NCI-H2029 treated with DMSO at 0.1 percent for 48 hours (cell line): ENCODE results near the gene PDSS2.
"Not testable (repeated sequence)": the region's sequence is repeated elsewhere in the genome, so short reads cannot be mapped to it uniquely, and the experiment has no call there.

ENCODE experiments used
- DNase-seq: peaks from one replicate; lab custom pipeline; 2025; lab: John Stamatoyannopoulos, UW

Gene PDSS2

DNA sequence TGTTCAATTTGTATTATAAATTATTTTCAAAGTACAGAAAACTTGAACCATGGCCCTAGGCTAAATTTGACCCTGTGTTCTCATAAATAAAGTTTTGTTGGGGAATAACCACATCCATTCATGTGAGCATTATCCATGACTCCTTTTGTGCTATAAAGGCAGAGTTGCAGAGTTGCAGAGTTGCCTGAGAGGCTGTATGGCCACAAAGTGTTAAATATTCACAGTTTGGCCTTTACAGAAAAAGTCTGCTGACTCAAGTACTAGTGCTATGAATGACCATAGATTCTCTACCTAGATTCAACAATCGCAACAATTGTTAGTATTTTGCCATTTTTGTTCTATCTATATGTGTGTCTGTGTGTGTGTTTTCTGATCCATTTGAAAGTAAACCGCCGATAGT, 297.8 kb downstream of the PDSS2 start:
- no peak for DNase-seq

DNA sequence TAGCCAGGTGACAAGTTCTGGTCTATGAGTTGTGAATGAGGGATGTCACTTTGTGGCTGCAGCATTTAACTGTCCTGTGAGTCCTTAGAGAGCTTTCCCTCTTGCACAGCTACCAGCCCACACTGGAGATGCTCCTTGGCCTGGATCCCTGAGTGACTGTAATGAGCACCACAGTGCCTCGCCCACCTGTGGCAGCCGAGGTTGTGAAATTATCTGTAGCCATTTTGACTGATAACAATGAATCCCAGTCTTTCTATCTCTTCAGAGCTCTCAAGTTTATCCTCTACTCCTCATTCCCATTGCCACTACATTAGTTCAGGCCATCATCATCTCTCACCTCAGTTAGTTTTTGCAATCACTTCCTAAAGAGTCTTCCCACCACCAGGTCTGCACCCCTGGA, 302.7 kb downstream of the PDSS2 start:
- DNase-seq: no peak

DNA sequence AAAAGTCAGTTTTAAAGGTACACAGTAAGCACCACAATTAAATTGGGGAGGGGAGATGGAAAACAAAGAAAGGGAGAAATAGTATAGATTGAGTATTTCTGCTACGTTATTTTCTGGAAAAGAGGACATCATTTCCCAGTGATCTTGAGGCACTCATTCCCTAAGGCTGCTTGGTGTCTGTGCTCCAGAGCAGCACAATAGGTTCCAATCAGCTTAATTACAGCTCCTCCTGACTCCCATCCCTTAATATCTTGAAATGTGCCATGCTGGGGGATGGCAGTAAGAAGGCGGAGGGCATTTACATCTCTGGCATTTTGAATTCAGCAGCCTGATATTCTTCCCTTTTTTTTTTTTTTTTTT, 304.6 kb downstream of the PDSS2 start:
- no peak for DNase-seq

DNA sequence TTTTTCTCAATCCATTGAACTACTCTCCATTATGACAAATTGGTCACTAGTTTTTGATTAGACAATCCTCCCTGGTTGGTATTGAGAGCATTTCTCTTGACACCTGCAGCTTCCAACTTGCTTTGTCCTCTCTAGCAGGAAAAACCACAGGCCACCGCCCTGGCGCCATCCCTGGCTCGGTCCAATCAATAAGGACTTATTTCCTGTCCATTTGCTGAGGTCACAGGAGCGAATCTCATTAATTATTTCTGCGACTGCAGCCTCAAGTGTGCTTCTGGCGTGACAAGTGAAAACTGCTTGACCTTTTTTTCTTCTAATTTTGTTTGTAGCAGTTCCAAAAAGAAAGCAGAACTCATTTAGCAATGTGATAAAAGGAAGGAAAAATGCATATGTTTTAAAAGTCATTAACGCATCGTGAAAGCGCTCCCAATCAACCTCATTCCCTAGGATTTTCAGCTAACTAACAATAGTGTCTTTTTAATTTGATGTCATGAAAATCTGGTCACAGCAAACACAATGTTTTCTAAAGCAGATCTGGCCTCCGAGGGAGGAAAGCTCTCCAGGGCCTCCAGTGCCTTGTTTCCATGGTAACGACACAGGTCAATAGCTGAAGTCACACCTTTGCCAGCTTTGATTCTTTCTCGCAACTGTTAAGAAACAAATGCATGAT, 305.1 kb downstream of the PDSS2 start:
- DNase-seq: peak; percentile 97

DNA sequence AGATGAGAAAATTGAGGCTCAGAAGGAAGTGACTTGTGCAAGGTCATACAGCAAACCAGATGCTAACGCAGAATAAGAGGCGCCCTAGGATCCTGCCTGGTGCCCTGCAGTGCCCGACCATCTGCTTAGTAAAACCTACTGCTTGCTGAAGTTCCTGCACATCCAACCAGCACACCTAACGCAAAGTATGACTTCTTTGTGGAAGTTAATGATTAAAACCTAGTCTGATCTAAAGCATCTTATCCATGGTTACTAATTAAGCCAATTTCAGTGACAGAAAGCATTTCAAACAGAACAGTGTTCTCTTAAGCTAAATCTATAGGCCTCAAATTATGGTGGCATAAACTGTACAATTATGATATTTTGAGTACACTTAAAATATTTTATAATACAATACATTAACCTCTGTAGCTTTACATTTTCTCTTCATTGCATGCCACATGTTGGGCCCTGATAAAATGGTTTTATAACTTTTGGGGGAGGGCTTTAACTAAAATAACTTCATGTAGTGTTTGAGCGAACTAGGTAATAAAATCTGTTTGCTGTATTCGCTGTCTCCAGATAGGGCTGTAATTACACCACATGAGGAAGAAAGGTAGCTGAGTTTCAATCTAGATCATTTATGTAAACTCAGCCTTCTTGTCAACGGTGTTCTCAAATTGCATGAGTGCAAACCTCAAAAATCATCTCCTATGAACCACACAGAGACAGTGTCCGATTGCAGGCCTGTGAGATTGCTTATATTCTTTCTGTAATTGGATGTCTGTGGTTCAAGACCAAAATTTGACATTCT, 306.5 kb downstream of the PDSS2 start:
- peak; percentile 81 for DNase-seq

DNA sequence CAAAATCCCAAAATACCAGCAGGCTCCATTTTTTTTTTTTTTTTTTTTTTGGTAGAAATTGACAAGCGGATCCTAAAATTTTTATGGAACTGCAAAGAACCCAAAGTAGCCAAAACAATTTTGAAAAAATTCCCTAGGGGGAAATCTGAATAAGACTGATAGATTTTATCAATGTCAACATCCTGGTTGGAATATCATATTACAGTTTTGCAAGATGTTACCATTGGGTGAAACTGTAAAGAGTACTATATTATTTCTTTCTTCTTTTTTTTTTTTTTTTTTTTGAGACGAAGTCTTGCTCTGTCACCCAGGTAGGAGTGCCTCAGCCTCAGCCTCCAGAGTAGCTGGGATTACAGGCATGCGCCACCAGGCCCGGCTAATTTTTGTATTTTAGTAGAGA, 314.7 kb downstream of the PDSS2 start:
- no peak for DNase-seq

DNA sequence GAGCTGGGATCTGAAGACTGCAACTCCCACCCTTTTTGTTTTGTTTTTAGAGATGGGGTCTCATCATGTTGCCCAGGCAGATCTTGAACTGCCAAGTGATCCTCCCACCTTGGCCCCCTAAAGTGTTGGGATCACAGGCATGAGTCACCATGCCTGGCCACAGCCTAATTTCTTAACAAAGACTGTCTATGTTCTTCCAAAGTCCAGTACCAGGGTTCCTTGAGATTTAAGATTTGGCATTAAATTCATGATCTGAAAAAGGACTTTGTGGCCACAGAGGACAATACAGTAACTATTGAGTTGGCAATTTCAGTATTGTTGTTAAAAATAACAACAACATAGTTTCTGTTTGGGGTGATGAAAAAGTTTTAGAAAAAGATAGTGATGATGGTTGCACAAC, 315.4 kb downstream of the PDSS2 start:
- DNase-seq: no peak

DNA sequence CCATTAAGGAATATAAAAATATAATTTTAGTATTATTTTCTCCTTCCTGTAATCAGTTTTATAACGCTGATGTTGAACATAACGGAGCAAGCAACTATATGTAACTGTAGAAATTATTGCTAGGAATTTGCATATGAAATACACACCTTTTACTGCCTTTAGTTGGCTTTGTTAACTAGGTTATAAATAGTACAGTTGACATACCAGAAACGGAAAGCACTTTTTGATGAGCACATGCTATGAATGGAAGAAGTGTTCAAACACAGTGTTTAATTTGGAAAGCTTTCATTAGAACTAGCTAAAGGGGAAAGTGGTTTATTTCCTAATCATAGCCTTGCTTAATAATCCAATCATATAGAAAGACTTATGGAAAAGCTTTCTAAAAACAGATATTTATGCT, 318.8 kb downstream of the PDSS2 start:
- DNase-seq: no peak

DNA sequence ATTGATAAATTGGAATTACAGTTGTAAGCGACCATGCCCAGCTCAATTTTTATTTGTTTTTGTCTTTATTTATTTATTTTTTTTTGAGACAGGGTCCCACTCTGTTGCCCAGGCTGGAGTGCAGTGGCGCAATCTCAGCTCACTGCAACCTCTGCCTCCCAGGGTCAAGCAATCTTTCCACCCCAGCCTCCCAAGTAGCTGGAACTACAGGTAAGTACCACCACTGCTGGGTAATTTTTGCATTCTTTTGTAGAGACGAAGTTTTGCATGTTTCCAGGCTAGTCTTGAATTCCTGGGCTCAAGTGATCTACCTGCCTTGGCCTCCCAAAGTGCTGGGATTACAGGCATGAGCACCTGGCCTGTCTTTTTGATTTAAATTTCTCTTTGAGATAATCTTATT, 323.0 kb downstream of the PDSS2 start:
- DNase-seq: not testable (repeated sequence)

DNA sequence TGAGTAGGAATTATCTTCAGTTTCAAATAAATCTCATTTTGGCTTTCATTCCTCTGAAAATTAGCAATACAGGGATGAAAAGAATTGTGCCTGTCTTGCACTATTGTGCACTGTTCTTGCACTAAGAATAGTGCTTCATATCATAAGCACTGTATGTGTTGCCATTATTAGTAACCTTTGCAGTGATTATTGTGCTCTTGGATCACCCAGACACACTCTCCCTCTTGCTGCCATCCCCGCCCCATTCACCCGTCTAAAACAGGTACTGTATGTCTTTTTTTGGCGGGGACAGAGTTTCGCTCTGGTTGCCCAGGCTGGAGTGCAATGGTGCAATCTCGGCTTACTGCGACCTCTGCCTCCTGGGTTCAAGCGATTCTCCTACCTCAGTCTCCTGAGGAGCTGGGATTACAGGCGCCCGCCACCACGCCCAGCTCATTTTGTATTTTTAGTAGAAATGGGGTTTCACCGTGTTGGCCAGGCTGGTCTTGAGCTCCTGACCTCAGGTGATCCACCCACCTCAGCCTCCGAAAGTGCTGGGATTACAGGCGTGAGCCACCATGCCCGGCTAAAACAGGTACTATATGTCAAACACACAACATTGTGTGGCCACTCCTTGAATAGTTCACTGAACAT, 324.2 kb downstream of the PDSS2 start:
- not testable (repeated sequence) for DNase-seq

DNA sequence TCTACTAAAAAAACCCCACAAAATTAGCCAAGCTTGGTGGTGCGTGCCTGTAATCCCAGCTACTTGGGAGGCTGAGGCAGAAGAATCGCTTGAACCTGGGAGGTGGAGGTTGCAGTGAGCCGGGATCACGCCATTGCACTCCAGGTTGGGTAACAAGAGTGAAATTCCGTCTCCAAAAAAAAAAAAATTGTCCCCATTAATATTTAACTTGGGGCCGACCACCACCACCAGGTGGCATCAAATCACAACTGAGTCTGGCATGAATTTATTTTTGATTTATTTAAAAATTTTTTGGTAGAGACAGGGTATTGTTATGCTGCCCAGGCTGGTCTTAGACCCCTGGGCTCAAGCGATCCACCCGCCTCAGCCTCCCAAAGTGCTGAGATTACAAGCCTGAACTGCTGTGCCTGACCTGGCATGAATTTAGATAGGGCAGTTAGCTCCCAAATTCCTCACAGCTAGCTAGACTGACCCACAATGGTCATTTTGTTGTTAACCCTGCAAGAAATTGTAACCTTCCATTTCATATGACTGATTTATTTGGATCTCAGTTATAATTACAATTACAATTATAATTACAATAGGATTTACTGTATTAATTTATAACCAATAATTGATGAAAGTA, 326.9 kb downstream of the PDSS2 start:
- DNase-seq: no peak

DNA sequence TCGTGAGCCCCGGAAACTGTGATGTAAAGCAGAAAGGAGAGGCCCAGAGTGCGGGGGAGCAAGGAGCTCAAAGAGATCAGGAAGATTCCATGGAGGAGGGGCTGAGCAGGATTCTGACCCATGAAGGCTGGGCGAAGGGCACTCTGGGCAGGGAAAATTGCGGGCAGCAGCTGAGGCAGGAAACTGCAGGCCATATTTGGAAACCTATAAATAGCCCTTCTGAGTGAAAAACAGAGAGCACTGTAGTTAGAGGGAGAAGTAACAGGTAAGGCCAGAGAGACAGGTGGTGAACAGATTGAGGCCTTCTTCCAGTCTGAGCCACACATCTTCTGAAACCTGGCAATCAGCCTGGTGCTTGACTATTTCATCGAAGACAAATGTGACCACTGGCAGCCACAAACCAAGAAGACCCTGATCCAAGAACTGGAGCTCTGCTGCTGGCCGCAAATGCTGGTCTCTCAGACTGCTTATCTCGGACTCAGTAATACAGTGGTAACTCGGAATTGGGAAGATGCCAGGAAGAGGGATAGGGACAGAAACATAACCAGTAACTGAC, 329.9 kb downstream of the PDSS2 start:
- DNase-seq: no peak

DNA sequence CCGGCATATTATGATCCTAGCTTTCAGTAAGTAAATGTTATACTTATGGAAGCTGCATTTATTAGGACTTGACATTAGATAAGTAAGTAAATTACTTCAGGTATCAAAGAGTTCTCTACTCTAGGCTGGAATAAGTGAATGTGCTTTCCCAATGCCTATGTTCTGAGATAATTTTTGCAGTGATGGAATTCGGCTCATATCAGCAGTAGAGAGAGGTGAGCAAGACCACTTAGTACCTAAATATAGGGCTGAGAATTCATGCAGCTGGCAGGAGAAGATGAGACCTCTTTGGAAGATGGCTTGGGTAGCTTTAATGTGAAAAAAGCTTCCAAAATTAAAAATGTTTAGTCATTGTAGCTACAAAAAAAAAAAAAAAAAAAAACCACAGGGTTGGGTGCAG, 330.8 kb downstream of the PDSS2 start:
- DNase-seq: no peak

DNA sequence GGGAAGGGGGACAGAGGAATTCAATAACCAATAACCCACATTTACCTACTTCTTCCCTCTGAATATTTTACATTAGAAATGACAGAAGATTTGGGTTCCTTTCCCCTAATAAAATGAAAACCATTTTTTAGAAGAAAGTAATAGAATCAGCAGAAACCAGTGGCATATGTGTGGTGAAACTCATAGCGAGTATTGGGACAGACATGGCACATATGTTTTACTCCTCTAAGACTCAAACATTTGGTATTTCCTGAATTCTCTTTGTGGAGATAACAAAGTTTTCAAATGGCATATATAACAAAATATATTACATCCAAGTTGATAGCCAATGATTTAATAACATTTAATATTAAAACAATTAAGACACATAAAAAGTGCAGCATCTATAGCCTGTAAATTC, 331.2 kb downstream of the PDSS2 start:
- no peak for DNase-seq

DNA sequence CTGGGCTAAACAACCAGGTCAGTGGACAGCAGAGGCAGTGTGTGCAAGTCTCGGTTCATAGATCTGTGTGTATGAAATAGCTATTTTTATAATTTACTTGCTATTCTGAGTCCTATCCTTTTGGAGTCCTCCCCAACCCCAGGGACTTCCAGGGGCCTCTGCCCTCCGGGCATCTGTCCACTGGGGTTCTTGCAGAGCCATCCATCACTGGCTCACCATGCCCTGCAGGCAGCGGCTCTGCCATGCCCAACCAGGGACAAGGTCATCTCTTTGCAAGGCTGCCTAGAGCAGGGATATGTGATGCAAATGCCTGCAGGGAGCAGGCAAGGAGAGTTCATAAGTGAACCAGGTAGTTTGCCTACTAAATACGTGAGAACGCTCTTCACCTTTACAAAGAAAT, 333.6 kb downstream of the PDSS2 start:
- no peak for DNase-seq

DNA sequence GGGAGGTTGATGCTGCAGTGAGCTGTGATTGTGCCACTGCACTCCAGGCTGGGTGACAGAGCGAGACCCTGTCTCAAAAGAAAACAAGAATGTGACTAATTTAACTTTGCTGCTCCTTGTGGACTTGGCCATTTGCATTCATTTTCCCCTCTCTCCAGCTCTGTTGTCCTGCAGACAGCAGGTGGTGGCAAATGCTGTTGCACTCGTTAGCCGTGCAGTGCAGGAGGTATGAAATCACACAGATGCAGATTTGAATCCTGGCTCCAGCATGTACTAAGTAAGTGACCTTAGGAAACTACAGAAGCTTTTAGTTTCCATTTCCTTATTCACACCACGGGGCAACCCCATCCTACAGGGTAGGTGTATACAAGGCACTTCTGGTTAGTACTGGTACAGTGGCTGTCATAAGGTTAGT, 334.4 kb downstream of the PDSS2 start:
- DNase-seq: no peak

DNA sequence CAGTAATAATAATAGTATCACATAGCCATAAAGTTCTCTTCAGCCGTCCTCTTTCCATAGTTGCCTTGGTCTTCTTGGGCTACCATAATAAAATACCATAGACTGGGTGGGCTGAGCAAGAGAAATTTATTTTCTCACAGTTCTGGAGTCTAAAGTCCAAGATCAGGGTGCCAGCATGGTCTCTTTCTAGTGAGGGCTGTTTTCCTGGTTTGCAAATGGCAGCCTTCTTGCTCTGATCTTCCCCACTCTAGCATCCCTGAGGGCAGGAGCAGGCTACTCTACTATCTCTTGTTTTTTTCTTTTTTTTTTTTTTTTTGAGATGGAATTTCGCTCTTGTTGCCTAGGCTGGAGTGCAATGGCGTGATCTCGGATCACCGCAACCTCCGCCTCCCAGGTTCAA, 335.9 kb downstream of the PDSS2 start:
- DNase-seq: no peak

DNA sequence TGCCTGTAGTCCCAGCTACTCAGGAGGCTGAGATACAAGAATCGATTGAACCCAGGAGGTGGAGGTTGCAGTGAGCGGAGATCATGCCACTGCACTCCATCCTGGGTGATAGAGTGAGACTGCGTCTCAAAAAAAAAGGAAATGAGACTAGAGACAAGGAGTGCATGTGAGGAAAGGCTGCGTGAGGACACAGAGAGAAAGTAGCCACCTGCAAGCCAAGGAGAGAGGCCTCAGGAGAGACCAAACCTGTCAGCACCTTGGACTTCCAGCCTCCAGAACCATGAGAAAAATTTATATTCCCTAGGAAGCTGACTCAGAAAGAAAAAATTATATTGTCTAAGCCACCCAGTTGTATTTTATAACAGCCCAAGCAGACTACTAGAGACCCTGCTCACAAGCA, 336.6 kb downstream of the PDSS2 start:
- DNase-seq: no peak

DNA sequence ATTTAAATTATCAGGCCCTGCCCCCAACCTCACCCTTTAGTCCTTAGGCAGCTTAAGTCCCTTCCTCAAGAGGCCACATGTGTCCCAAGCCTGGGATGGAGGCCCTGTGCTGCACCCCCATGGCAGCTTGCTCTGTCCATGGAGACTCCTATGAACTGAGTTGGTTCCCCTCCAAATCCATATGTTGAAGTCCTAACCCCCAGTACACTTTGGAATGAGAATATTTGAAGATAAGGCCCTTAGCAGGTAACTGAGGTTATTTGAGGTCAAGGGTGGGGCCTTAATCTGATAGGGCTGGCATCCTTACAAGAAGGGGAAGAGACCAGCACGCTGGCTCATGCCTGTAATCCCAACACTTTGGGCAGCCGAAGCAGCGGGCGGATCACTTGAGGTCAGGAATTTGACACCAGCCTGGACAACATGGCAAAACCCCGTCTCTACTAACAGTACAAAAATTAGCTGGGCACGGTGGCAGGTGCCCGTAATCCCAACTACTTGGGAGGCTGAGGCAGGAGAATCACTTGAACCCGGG, 337.3 kb downstream of the PDSS2 start:
- no peak for DNase-seq

DNA sequence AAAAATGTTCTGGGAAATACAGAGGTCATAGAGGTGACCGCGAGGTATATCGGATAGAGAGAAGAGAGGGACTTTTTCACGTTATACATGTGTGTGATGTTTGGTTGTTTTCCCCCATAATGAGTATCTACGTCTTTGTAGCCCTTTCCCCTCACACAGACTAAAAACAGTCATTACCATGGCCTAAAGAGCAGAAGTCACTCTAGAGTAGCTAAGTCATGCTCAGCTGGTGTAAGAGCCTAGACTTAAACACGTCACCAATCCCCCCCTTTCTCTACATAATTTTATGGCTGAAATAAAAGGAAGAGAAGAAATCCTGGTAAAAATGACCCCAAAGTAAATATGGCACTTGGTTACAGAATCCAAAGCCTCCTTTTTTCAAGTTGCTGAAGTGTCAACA, 338.1 kb downstream of the PDSS2 start:
- DNase-seq: no peak

DNA sequence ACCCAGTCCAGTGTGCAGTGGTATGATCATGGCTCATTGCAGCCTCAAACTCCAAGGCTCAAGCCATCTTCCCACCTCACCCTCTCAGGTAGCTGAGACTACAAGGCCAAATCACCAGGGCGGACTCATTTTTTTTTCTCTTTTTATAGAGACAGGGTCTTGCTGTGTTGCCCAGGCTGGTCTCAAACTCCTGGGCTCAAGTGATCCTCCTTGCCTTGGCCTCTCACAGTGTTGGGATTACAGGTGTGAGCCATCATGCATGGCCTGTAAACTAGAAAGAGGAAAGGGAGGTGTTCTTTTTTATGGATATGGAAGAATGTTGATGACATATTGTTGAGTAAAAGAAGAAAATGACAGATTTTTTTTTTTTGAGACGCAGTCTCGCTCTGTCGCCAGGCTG, 339.0 kb downstream of the PDSS2 start:
- no peak for DNase-seq

DNA sequence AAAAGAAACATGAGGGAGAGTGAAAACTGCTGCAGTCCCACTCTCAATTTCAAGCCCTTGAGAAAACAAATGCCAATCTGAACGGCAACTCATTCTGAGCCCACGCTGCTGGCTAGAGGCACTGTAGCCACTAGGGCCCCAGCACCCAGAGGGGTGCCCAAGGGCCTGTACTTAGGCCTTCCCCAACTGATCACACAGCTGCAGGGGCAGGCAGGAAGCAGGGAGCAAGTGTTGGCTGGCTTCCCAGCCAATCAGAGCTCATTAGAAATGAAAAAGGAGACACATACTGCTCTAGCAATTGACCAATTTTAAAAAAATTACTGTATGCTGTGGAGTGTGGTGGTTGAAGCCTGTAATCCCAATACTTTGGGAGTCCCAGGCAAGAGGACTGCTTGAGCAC, 340.4 kb downstream of the PDSS2 start:
- no peak for DNase-seq
